H1 (cell line): Measurements from ENCODE around the gene HTR2B. TPM values are rescaled to one million over a fixed set of nuclear protein-coding genes. Genes with fewer than 3 reads are reported as not detected.

Experiments
- CTCF ChIA-PET: fragments of 300-600 bp; sonication (Branson Sonifier 250); formaldehyde crosslinking; loops from one replicate; lab custom pipeline; 2021; ENCODE audit not compliant: partially characterized antibody; lab: Charles Lee
- POLR2A ChIA-PET: fragments of 300-600 bp; sonication (Branson Sonifier 250); formaldehyde crosslinking; loops from one replicate; lab custom pipeline; 2021; ENCODE audit warnings: inconsistent platforms; ENCODE audit not compliant: partially characterized antibody; lab: Charles Lee
- DNase-seq, 2 experiments: peaks; one replicate each; pipeline versions ENCODE4 v3.0.0 to v3.0.0-alpha.2; 2010 to 2022; ENCODE audit warnings: low spot score in 2 of 2, low read depth in 1 of 2, mixed read lengths in 1 of 2
- FAIRE-seq: peaks from 2 replicates; lab custom pipeline; 2011; peaks lifted over from hg19 to GRCh38; lab: Jason Lieb, UNC
- H2AFZ ChIP-seq: 2 replicates; pipeline ENCODE4 v1.8.1; 2012; ENCODE audit warnings: low read length, inconsistent platforms
- H2AK5ac ChIP-seq: 2 replicates; pipeline ENCODE4 v1.6.1; 2013; ENCODE audit warnings: low read depth, low read length
- H2BK120ac ChIP-seq: replicated peaks from 2 replicates; pipeline ENCODE3; 2013; ENCODE audit warnings: low read depth, low read length, inconsistent platforms
- H2BK12ac ChIP-seq: 2 replicates; pipeline ENCODE4 v1.6.1; 2013; ENCODE audit warnings: low read depth, low read length
- H2BK15ac ChIP-seq: 2 replicates; pipeline ENCODE4 v1.6.1; 2013; ENCODE audit warnings: low read length
- H2BK20ac ChIP-seq: 2 replicates; pipeline ENCODE4 v1.6.1; 2013; ENCODE audit warnings: low read length
- H2BK5ac ChIP-seq: 2 replicates; pipeline ENCODE4 v1.6.1; 2013; ENCODE audit warnings: low read depth, low read length
- H3K14ac ChIP-seq: 2 replicates; pipeline ENCODE4 v1.6.1; 2013; ENCODE audit warnings: inconsistent platforms; ENCODE audit not compliant: insufficient read length
- H3K18ac ChIP-seq: 2 replicates; pipeline ENCODE4 v1.6.1; 2013; ENCODE audit warnings: low read length; ENCODE audit errors: extremely low read depth
- H3K23ac ChIP-seq: 2 replicates; pipeline ENCODE4 v1.6.1; 2013; ENCODE audit warnings: inconsistent platforms; ENCODE audit not compliant: insufficient read length
- H3K23me2 ChIP-seq: 2 replicates; pipeline ENCODE4 v1.6.1; 2013; ENCODE audit warnings: low read depth, low read length
- H3K27ac ChIP-seq: 2 replicates; pipeline ENCODE4 v1.6.1; 2011; ENCODE audit warnings: low read depth, low read length, inconsistent platforms
- H3K27me3 ChIP-seq, 4 experiments: replicated peaks in 1 of 4; 1 replicate in 1 of 4; 2 replicates in 3 of 4; pipeline versions ENCODE4 v1.6.1 to v1.8.1; 2011 to 2013; ENCODE audit warnings: low read length in 3 of 4, mild to moderate bottlenecking in 3 of 4, inconsistent platforms in 2 of 4, mixed read lengths in 2 of 4, moderate library complexity in 1 of 4; ENCODE audit not compliant: control insufficient read depth in 3 of 4, insufficient read depth in 3 of 4; ENCODE audit errors: extremely low read depth in 1 of 4
- H3K36me3 ChIP-seq, 4 experiments: 2 replicates each; pipeline versions ENCODE4 v1.6.1 to v1.8.1; 2011 to 2013; ENCODE audit warnings: mild to moderate bottlenecking in 4 of 4, low read length in 3 of 4, moderate library complexity in 2 of 4, control low read depth in 1 of 4, inconsistent platforms in 1 of 4; ENCODE audit not compliant: insufficient read depth in 4 of 4, control insufficient read depth in 2 of 4
- H3K4ac ChIP-seq: replicated peaks from 2 replicates; pipeline ENCODE3; 2013; ENCODE audit warnings: low read length, low read depth, mixed read lengths, inconsistent platforms; ENCODE audit not compliant: insufficient read length
- H3K4me1 ChIP-seq, 4 experiments: replicated peaks in 1 of 4; 1 replicate in 1 of 4; 2 replicates in 3 of 4; pipeline versions ENCODE4 v1.6.1 to v1.8.1; 2011 to 2013; ENCODE audit warnings: low read length in 3 of 4, inconsistent platforms in 2 of 4, mixed read lengths in 1 of 4; ENCODE audit not compliant: insufficient read depth in 4 of 4, control insufficient read depth in 3 of 4
- H3K4me2 ChIP-seq, 2 experiments: 2 replicates each; pipeline versions ENCODE4 v1.6.1 to v1.8.1; 2011 to 2013; ENCODE audit warnings: low read depth in 2 of 2, low read length in 2 of 2, control low read depth in 1 of 2, inconsistent platforms in 1 of 2, mild to moderate bottlenecking in 1 of 2; ENCODE audit not compliant: insufficient read depth in 1 of 2
- H3K4me3 ChIP-seq, 4 experiments: fragments of 200-600, 300-600 bp in 1 of 4; sonication (generic), shearing (Covaris generic), sonication (Bioruptor Twin) in 1 of 4; 2 replicates each; pipeline versions ENCODE4 v1.5.1 to v1.8.1; 2011 to 2016; ENCODE audit warnings: low read length in 4 of 4, low read depth in 3 of 4, control low read depth in 2 of 4, inconsistent platforms in 2 of 4, mild to moderate bottlenecking in 2 of 4, mixed read lengths in 1 of 4, moderate library complexity in 1 of 4; ENCODE audit not compliant: insufficient read depth in 2 of 4; ENCODE audit errors: extremely low read depth in 1 of 4
- H3K56ac ChIP-seq: replicated peaks from 2 replicates; pipeline ENCODE3; 2013; ENCODE audit warnings: low read depth, mild to moderate bottlenecking, mixed read lengths, low read length, inconsistent platforms; ENCODE audit not compliant: insufficient read length
- H3K79me1 ChIP-seq: 2 replicates; pipeline ENCODE4 v1.6.1; 2013; ENCODE audit warnings: low read depth, low read length, control low read depth
- H3K79me2 ChIP-seq, 2 experiments: 2 replicates each; pipeline versions ENCODE4 v1.6.1 to v1.8.1; 2012 to 2013; ENCODE audit warnings: low read length in 2 of 2, mild to moderate bottlenecking in 2 of 2, inconsistent platforms in 1 of 2; ENCODE audit not compliant: insufficient read depth in 2 of 2, control insufficient read depth in 1 of 2
- H3K9ac ChIP-seq, 4 experiments: replicated peaks in 1 of 4; 1 replicate in 1 of 4; 2 replicates in 3 of 4; pipeline versions ENCODE4 v1.6.1 to v1.8.1; 2011 to 2013; ENCODE audit warnings: low read depth in 3 of 4, low read length in 3 of 4, control low read depth in 2 of 4, mild to moderate bottlenecking in 2 of 4, moderate library complexity in 2 of 4, inconsistent platforms in 1 of 4; ENCODE audit errors: extremely low read depth in 1 of 4
- H3K9me3 ChIP-seq, 2 experiments: 2 replicates each; pipeline versions ENCODE4 v1.6.1 to v1.8.1; 2012 to 2013; ENCODE audit warnings: mild to moderate bottlenecking in 2 of 2, moderate library complexity in 2 of 2, control low read depth in 1 of 2, inconsistent platforms in 1 of 2, low read depth in 1 of 2, low read length in 1 of 2, mixed read lengths in 1 of 2; ENCODE audit not compliant: insufficient read depth in 2 of 2
- H4K20me1 ChIP-seq, 2 experiments: replicated peaks in 1 of 2; 2 replicates each; pipeline versions ENCODE3 to v1.8.1; 2011 to 2013; ENCODE audit warnings: inconsistent platforms in 2 of 2, low read length in 2 of 2, mild to moderate bottlenecking in 1 of 2; ENCODE audit not compliant: insufficient read depth in 2 of 2, control insufficient read depth in 1 of 2
- H4K5ac ChIP-seq: 2 replicates; pipeline ENCODE4 v1.6.1; 2013; ENCODE audit warnings: low read length, low read depth, mixed read lengths, inconsistent platforms; ENCODE audit not compliant: insufficient read length
- H4K8ac ChIP-seq: 2 replicates; pipeline ENCODE4 v1.8.0; 2013; ENCODE audit warnings: mild to moderate bottlenecking, moderate library complexity, low read length, inconsistent platforms; ENCODE audit not compliant: insufficient read depth; ENCODE audit errors: extremely low read depth
- H4K91ac ChIP-seq: replicated peaks from 2 replicates; pipeline ENCODE3; 2013; ENCODE audit warnings: low read length, mixed read lengths, inconsistent platforms; ENCODE audit not compliant: insufficient read length
- WGBS, 2 experiments: shearing (Covaris generic) in 1 of 2; methylation state at CpG; one replicate each; pipeline versions ENCODE4 v1.1.6 to v1.1.7; 2013 to 2015; ENCODE audit warnings: low lambda C conversion rate in 2 of 2, mixed read lengths in 2 of 2, inconsistent platforms in 1 of 2, low coverage in 1 of 2, missing lambda C conversion rate in 1 of 2; ENCODE audit not compliant: insufficient replicate concordance in 2 of 2, insufficient coverage in 1 of 2, insufficient read length in 1 of 2; ENCODE audit errors: extremely low coverage in 1 of 2, missing lambda C conversion rate in 1 of 2; 5-methylcytosine and 5-hydroxymethylcytosine counted together
- polyA plus RNA-seq, 7 experiments: library from polyadenylated mRNA; depleted of rRNA in 3 of 7; stranded (reverse) in 5 of 7; unstranded in 2 of 7; fragments of >200 nt in 5 of 7; fragments of 200-250 nt in 2 of 7; gene quantifications; 1 replicate in 5 of 7; 2 replicates in 1 of 7; 4 replicates in 1 of 7; pipeline versions ENCODE4 v1.2.1 to v1.2.3, GENCODE V29; 2011 to 2013; ENCODE audit warnings: missing spikeins in 2 of 7, mixed read lengths in 2 of 7
- total RNA-seq: library from RNA; stranded (reverse); fragmentation: NEBNext Ultra II Directional; extraction: Animal tissue kit (Norgen Biotek cat#: 25700); gene quantifications from 2 replicates; pipeline ENCODE4 v1.2.1, GENCODE V29; 2021

Gene HTR2B
- total and polyA plus RNA-seq, 2 of the 8 experiments (the other 6 are each of a cell fraction or from before 2014, with no cell fraction given) = not detected

GRCh38 chr2:231113489-231113888 lies 11.4 kb downstream of the HTR2B start:
- H3K79me1 ChIP-seq = no peaks in the 10 kb centered on the region
- H4K5ac ChIP-seq = no peak overlapping the region
- H2BK12ac ChIP-seq = no peak overlapping the region
- H3K23me2 ChIP-seq = no peaks in the 10 kb centered on the region
- H3K4me3 ChIP-seq = no peak overlapping the region
- no peak overlapping the region; a peak in 1 of 4 replicates for H3K4me2 ChIP-seq
- POLR2A ChIA-PET = interaction anchor here (0.6 kb wide), 1 partner anchor 303 kb away, joined by 3 read pairs; no protein-coding TSS in a partner anchor
- no peak overlapping the region for H4K8ac ChIP-seq
- no peaks in the 10 kb centered on the region for H3K79me2 ChIP-seq
- H3K27me3 ChIP-seq = no peaks in the 10 kb centered on the region
- no peak overlapping the region for H3K56ac ChIP-seq
- H3K4ac ChIP-seq = no peak overlapping the region
- H2BK20ac ChIP-seq = no peak overlapping the region
- CTCF ChIA-PET = interaction anchor here (0.7 to 4.4 kb wide), 4 partner anchors 9 to 76 kb away, joined by 3 to 14 read pairs (median 8); no protein-coding TSS in a partner anchor
- no peak overlapping the region for H2BK5ac ChIP-seq
- FAIRE-seq = peak; percentile 60
- H2AFZ ChIP-seq = no peak overlapping the region
- no peak overlapping the region for H2AK5ac ChIP-seq
- 84% methylated on average over 5 of the region's 5 CpGs; no CpG with 5 or more reads in 1 of the 2 experiments for WGBS, 2 experiments
- no peak overlapping the region for H3K14ac ChIP-seq
- H3K36me3 ChIP-seq = peaks cover 0 to 15% (median 6%) of the 10 kb centered on the region in 4 experiments; a peak in 6 of 8 replicates
- H3K9me3 ChIP-seq = no peaks in the 10 kb centered on the region
- no peak overlapping the region for H2BK120ac ChIP-seq
- no peak overlapping the region for H3K18ac ChIP-seq
- no peak overlapping the region for H3K9ac ChIP-seq
- no peak overlapping the region for H4K91ac ChIP-seq
- no peak overlapping the region for H3K23ac ChIP-seq
- peaks cover 0 to 4% (median 3%) of the 10 kb centered on the region in 4 experiments; a peak in 5 of 7 replicates for H3K4me1 ChIP-seq
- H4K20me1 ChIP-seq = peaks cover 0 to 2% of the 10 kb centered on the region in 2 experiments
- H2BK15ac ChIP-seq = no peak overlapping the region
- DNase-seq = no peak
- H3K27ac ChIP-seq = no peak overlapping the region
